HG02970 (cell line): Measurements from ENCODE around the gene FOXP1.

Source experiments
- ATAC-seq: cut with Tn5 transposase; IDR thresholded peaks from one replicate; pipeline ENCODE4 v1.9.1; 2021; ENCODE audit warnings: mild to moderate bottlenecking, moderate library complexity, moderate number of reproducible peaks; ENCODE audit not compliant: unreplicated experiment, low FRiP score

The FOXP1 gene

DNA sequence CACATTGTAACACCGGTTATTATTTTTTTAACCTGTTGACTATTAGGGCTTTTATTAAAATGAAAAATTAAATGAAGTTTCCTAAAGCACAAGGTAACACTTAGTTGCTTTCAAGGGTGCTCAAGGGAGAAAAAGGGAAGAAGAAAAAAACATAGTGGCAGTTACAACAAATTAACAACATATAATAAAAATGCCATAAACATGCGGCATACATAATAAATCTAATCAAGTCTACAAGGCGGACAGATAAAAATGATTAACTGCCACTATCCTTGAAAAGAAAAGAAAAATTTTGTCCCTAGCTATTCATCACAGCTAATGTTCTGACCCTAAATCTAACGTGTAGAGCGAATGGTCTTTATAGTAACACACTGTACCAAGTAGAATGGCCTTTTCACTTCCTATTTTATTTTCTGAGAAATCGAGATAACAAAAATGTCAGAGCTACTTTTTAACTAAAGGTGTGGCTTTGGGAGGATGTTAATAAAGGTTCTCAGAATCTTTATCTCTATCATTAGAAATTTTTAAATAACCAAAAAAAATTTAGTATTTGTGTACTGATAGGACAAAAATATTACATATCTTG, 194.9 kb downstream of the FOXP1 start:
- ATAC-seq: no peak

DNA sequence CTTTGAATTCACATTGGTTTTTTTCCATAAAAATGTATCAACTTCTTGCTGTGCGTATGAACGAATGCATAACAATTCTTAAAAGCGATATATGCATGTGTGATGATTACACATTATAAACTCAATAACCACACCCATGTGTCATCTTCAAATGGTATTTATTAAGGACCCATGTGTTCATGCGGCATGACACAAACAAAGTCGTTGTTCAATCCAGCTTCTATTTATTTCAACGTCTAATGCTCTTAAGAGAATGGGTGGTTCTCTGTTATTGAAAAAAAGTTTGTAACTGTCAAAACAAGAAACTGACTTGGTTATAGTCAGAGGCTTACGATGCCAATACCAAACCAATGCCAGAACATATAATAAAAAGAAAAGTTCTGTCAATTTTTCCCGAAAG, 195.9 kb downstream of the FOXP1 start:
- ATAC-seq: no peak

DNA sequence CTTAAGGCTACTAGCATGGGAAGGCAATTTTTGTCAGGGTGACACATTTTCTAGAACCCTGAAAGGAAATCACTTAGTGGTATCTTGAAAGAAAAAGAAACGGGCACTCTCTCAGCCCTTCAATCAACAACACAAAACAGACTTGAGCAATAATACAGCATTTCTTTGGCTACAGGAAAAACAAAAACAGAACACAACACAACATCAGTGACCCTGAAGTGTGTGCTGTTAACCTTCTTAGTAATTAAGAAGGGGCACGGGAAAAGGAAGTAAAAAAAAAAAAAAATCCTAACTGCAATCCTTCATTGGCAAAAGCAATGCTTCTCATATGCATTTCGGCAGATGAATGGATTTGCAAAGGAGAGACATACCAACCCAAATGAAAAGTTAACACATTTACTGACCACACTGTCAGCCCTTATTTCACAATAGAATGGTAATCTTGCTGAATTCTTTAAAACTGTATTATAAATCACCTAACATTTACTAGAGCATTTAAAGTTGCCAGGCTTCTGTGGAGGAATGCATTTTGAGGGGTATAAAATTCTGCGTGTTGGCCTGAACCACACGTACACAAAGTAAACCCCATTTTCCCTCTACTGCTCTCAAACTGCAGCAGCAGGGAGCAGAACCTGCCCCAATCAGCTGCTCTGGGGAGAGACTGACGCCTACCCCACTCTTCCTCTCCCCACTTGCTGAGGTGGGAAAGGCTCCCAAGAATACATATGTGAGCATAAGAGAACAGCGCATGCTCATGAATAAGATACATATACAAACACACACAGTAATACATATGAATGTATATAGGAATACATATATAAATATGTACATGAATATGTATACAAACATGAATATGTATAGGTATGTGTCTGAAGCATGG, 198.5 kb downstream of the FOXP1 start:
- no peak for ATAC-seq

DNA sequence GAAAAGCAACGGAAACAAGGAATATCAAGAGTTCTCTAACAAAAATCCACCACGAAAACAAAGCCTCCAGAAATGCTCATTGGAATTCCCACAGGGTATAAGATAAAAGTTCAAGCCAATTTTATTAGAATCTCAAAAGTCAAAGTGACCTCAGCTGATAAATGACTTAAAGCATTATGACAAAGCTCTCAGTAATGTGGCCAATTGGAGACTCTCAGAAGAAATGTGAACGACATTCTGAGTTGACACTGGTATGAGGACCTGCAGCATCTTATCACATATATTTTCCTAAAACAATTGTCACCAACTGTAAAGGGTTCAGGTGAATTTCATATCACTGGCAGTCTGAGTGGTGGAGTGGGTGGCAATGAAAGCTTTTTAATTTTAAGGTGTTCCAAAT, 199.1 kb downstream of the FOXP1 start:
- no peak for ATAC-seq

DNA sequence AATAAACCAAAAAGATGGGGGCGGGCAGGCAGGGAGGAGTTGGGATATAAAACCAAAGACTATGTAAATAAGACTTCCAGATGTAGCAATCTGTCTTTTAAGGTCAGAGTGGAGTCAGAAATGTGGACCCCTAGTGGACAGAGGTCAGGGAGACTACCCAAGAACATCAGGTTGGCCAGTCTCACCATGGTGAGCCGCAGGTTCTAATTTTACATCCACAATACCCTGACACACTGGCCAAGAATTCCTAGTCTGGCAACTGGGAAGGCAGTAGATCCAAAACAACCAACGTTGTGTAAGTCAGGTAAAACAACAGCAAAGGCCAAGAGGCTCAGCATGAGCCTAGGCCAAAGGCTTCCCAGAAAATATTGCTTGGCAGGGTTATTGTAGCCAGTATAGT, 203.4 kb downstream of the FOXP1 start:
- no peak for ATAC-seq

DNA sequence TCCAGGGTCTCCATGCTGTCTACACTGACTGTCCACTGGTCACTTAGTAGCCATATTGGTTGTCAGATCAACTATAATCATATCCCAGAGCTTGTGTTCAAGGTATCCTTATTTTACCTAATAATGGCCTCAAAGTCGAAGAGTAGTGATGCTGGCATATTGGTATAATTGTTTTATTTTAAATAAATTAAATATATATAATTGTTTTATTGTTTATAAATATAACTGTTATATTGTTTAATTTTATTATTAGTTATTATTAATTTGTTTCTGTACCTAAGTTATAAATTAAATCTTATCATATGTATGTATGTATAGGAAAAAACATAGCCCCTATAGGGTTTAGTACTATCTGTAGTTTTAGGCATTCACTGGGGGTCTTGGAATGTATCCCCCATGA, 205.0 kb downstream of the FOXP1 start:
- no peak for ATAC-seq

DNA sequence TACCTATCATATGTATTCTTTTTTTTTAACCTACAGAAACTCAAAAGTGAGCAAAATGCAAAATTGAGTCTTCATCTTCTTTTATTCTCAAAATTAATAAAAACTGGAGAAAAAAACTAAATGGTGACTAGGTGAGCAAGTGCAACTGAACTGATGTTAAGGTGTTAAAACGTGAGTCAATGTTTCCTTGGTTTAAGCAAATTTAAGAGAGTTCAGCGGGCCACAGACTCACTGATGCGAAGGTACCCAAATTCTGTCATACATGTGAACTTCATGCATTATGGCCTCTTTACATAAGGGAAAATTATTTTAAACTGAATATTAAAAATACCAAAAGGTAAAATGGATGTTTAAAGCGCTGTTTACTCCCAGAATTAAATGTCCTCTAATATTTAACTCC, 206.6 kb downstream of the FOXP1 start:
- no peak for ATAC-seq

DNA sequence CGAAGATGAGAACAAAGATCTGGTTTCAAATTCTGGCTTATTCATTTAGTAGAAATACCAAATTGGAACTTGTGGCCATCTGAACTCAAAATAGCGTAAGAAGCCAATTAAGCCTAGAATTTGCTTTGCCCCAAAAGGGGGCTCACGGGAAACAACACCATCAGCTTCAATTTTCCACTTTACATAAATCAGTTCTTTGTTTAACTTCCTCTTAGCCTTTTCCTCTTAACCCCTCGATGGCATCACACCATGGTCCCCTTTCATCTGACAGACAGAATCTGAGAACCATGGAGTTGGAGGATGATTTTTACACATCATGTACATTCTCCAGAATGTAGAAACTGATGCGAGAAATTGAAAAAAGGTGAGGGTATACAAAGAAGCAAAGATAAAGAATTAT, 207.0 kb downstream of the FOXP1 start:
- ATAC-seq: no peak

DNA sequence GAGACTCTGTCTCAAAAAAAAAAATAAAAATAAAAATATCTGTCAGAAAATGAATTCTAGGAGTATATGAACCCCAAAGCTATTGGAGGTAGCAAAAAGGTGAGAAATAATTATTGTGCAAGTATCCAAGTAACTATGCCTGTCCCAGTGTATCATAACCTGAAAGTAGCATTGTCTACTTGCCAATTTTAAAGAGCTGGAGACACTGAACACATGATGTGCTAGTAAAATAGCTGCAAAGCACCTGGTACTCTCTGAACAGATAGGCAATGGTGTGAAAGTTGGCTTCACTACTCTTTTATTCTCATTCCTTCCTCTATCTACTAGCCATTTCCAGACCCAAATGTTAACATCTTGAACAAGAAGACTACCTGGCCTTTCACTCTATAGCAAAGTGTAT, 208.9 kb downstream of the FOXP1 start:
- ATAC-seq: no peak

DNA sequence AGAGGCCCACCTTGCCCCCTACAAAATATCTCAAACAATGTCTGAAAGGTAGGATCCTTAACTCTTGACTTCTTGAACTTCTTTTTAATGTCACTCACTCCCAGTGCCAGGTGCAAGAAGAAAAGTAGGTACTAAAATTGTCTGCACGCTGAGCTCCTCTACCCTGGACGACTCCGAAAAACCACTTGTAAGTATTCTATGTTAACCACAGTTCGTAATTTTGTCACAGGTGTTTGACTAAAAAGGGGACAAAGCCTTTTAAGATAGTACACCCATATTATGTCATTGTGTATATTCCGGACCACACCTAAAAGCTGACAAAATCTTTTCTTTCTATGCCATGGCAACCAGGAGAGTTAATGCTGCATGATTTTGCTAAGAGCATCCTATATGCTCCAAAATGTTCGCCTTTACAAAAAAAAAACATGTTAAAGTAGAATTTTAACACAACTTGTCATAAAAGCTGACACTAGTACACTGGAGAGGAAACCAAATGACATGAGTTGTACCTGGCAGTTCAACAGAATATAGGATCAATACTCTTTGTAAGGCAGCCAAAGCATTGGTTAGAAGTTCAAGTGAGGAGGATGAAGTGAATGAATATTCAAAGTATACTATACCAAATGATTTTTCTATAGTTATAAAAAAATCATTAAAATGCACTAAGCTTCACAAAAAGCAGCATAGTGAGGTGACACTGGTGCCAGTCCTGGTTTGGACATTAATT, 210.5 kb downstream of the FOXP1 start:
- ATAC-seq: no peak

DNA sequence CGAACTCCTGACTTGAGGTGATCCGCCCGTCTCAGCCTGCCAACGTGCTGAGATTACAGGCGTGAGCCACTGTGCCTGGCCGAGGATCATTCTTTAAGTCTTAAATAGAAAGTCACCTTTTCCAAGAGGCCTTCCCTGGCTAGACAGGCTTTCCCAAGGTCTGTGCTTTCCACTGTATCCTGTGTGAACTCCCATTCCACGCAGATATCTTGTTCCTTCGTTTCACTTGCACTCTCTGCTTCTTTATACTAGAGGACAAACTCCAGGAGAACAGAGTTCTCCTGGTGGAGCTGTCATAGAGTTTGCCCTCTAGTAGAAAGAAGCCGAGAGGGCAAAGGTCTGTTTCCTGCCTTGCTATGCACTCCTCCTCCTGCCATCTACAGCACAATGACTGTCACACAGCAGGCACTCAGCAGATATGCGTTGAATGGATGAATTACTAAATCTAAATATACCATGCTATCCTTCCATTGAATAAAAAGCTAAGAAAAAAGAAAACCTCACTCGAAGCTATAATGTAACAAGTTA, 211.2 kb downstream of the FOXP1 start:
- ATAC-seq: no peak

DNA sequence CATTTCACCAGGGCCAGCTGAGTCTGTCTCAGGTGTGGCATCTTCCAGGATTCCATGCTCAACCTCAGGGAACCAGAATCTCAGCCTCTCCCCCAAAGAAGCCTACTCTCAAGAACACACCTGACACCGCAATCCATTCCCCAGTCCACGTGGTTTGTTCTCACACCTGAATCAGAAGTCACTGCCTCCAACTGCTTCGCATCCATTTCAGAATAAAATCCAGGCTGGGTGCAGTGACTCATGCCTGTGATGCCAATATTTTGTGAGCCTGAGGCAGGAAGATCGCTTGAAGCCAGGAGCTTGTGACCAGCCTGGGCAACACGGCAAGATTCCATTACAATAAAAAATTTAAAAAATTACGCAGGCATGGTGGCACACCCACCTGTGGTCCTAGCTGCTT, 212.2 kb downstream of the FOXP1 start:
- ATAC-seq: no peak

DNA sequence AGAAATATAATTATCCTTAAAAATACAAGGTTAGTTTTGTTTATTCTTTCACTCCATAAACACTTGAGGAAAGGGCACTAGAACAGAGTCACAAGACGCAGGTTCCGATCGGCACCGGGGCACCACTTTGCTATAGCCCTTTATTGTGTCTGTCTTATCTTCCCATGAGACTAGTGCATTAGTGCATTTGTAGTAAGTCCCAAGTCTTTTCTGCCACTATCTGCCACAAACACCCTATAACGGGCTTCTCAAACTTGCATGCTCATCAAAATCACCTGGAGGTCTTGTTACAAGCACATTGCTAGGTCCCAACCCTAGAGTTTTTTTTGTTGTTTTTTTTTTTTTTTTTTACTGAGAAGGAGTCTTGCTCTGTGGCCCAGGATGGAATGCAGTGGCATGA, 213.1 kb downstream of the FOXP1 start:
- ATAC-seq: no peak

DNA sequence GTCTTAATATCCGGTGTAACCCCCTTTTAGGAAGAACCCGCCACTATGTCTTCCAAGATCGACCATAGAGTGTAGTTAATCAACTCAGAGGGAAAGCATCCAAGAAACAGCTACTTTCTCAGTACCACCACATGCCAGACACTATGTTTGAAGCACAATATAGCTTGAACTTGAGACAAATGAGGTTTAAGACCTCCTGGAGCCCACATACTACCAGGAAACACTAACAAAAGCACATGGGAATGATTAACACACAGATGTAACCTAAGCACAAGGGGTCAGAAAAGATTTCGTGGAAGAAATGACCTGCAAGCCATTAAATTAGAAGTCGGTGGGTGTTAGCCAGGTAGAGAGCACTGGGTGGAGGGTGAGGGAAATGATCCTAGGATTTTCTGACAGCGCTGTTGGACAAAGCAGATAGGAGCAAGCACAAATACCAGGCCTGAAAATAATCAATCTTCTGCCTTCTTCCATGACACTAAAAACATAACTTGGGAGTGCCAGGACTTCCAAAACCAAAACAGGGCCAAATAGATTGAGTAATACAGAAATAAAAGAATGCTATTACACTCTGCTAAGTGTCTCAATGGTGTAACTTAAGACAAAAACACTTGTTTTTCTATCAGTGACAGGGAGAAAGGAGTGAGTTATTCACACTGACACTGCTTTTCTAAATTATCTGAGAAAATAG, 213.7 kb downstream of the FOXP1 start:
- ATAC-seq: no peak

DNA sequence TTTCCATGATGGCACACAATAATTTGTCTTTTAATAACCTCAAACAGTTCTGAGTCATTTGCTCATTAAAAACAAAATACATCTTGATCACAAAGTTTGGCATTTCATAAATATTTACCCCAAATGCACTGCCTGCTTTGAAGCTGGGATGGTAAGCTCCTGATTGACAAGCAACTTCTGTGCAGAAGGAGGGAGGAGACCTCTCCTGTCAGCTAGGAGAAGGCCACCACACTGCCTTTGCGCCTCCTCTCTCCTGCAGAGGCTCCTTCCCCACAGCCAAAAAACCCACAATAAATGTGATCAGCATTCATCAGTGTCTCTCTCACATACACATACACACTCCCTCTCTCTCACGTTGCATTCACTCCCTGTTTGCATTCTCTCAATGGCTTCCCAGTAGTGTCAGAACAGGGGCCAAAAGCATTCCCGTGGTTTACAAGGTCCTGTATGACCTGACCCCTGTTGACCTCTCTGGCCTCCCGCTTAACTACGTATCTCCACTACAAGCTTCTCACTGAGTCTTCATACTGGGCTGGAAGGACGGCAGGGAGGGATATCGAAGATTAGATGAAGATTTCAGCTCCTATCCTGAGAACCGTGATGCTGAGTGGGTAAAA, 216.4 kb downstream of the FOXP1 start:
- no peak for ATAC-seq

DNA sequence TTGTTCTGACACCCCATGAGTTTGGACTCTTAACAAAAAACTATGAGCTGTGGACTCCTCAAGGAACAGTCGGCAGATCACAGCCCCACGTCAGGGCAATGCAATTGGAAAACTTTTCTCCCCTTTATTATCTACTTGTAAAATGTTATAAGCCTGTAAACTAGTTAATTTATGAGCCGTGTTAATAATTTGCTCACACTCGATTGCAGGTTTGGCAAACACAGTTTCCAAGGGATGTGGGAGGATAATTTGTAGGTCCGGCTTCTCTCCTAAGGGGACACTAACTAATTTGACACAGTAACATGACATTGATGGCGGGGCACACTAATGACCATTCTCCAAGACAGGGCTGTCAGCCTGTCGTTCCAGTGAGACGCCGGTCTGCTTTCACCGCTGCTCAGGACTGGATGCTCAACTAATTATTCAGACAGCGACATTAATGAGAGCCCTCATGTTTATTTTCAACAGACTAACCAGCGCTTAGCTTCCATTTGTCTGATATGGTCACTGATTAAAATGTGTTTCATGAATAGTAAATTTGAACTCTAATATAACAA, 222.1 kb downstream of the FOXP1 start:
- ATAC-seq: no peak

DNA sequence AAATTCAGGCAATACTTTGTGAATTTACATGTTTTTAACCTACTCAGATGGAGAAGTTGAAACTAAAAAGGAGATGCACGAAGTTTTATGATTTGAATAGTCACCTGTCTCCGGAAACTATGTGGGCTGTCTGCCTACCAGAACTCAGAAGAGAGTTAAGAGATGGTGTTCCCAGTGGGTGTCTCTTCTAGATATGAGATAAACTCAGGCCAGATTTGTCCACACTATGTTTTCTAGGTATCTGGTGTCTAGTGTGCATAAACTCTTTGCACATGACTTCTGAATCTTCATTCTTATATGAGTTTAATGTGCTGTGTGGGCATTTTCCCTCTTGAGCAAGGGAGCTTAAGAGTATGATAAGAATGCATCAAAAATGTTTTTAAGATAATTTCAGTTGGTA, 222.8 kb downstream of the FOXP1 start:
- peak; percentile 67 for ATAC-seq

DNA sequence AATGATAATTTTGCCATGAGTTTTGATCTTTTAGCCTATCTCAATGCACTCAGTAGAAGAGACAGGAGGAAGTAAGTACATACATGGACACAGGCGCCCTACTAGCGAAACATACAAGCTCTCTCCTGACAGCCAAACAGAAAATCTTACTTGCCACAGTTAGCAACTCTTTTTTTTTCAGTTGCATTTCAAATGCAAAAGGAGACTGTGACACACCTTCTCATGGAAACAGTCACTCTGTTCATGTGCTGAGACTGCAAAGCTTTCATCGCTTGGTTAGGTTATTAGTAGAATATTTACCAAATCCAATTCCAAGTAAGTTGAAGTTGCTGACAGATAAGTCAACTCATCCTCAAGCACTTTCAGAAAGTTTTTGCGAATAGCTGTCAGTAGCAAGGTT, 223.3 kb downstream of the FOXP1 start:
- peak; percentile 37 for ATAC-seq

DNA sequence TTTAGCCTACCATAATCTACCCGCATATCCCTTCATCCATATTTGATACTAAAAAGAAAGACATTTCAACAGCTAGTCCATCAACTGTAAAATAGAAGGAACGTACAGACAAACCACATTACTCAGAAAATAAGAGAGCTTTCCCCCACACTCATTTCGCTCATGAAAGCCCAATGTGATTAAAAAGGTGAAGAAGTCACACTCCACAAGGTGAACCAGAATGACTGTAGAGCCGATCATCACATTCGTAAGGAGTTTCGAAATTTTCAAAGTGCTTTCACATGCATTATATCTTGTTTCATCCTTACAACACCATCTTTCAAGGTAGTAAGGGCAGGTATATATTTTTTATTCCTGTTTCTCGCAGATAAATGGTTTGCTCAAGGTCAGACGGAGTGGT, 225.3 kb downstream of the FOXP1 start:
- ATAC-seq: no peak

DNA sequence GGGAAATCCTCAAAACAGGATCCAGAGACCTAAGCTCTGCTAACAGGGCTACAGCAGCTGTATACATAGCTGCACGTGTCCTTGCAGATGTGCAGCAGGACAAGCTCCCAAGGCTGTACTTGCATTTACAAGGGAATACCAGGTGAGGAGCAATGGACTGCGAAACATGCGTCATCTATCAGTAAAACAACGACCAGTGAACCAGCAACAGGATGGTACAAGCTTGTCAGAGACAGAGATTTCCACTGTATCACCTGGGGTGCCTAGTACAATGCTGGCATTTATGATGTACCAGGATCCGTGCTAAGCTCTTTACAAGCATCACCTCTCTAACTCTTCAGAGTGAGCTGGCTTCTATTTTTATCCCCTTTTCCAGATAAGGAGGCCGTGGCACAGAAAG, 227.3 kb downstream of the FOXP1 start:
- no peak for ATAC-seq
